Urinary bladder (tissue), 4 donors: ENCODE data around the gene UNC45B. TPM values are rescaled to one million over a fixed set of nuclear protein-coding genes. Genes with fewer than 3 reads are reported as not detected.
"Not testable (repeated sequence)": the region's sequence is repeated elsewhere in the genome, so short reads cannot be mapped to it uniquely, and the experiment has no call there.

Source experiments
- DNase-seq: peaks from one replicate; pipeline ENCODE4 v3.0.0-alpha.2; 2015; ENCODE audit errors: extremely low spot score
- H3K27ac ChIP-seq: one replicate; pipeline ENCODE4 v1.5.1; 2013; ENCODE audit warnings: low read depth, mild to moderate bottlenecking, moderate library complexity
- H3K36me3 ChIP-seq: one replicate; pipeline ENCODE4 v1.6.1; 2013; ENCODE audit warnings: mild to moderate bottlenecking, moderate library complexity; ENCODE audit not compliant: insufficient read depth
- H3K4me1 ChIP-seq: one replicate; pipeline ENCODE4 v1.6.1; 2013; ENCODE audit warnings: mild to moderate bottlenecking, moderate library complexity; ENCODE audit not compliant: insufficient read depth
- H3K4me3 ChIP-seq: one replicate; pipeline ENCODE4 v1.5.1; 2013; ENCODE audit warnings: low read depth, low read length
- WGBS: extraction: QIAGEN DNeasy Blood & Tissue Kit; methylation state at CpG from one replicate; pipeline ENCODE4 v1.1.7; 2013; 5-methylcytosine and 5-hydroxymethylcytosine counted together
- polyA plus RNA-seq: library from polyadenylated mRNA; stranded (reverse); fragments of 200-250 nt; gene quantifications from one replicate; pipeline ENCODE4 v1.2.3, GENCODE V29; 2013
- total RNA-seq: library from RNA; depleted of rRNA; stranded (reverse); fragments of >200 nt; gene quantifications from one replicate; pipeline ENCODE4 v1.2.3, GENCODE V29; 2014
- donor health status: healthy with polysubstance abuse.
- donor health status: healthy.

UNC45B gene
- total and polyA plus RNA-seq, 2 donors: 0.03 to 4.5 TPM

- H3K4me1 ChIP-seq, H3K36me3 ChIP-seq, H3K27ac ChIP-seq: not testable (repeated sequence)
These were observed 3.5 kb downstream of the UNC45B start for GRCh38 chr17:35151080-35151479.

GRCh38 chr17:35152421-35153140 is 5.0 kb downstream of the UNC45B start:
- H3K4me1 ChIP-seq: no peaks in the 10 kb centered on the region
- H3K27ac ChIP-seq: no peak overlapping the region
- WGBS: 53% methylated on average over 13 of the region's 13 CpGs
- DNase-seq: no peak
- no peaks in the 10 kb centered on the region for H3K36me3 ChIP-seq
- no peak overlapping the region for H3K4me3 ChIP-seq

More at GRCh38 chr17:35151080-35151479, 3.5 kb downstream of the UNC45B start:
- DNase-seq, H3K4me3 ChIP-seq: not testable (repeated sequence)
- WGBS: 91% methylated on average over 29 of the region's 29 CpGs

DNA sequence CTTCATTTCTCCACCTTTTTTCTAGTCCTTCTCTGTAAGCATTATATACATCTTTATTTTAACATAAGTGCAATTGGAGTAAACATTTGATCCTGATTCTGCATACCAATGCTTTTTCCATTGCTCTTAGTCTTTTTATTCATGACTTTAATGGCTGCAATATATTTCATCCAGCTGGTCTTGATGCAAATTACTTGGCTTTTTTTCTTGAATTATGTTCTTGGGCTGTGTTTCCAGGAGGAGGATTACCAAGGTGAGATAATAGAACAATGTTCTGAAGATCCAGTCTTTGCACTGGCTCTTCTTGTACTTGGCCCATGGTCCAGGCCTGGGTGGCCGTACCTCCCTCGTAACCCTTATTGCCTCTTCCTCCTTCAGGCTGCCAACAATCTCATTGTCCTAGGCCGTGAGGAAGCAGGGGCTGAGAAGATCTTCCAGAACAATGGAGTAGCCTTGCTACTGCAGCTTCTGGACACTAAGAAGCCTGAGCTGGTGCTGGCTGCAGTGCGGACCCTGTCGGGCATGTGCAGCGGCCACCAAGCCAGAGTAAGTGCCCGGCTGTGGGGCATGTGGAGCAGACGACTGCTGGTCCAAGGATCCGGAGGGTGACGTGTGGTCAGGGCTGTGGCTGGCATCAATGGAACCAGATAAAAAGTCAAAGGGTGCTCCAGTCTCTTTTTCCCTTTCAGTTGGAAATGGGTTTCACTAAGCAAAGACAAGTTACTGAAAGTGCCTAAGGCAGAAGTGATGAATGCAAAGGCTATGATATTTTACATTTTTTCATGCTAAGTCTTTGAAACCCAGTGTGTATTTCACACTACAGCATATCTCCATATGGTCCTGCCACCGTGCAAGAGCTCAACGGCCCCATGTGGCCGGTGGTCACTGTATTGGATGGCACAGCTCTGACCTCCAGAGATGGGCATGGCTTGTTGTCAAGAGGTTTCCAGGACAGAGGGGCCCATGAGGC is 6.9 kb downstream of the UNC45B start:
- H3K36me3 ChIP-seq: no peaks in the 10 kb centered on the region
- no peaks in the 10 kb centered on the region for H3K4me1 ChIP-seq
- WGBS: 82% methylated on average over 13 of the region's 13 CpGs
- no peak for DNase-seq
- no peak overlapping the region for H3K27ac ChIP-seq
- H3K4me3 ChIP-seq: no peak overlapping the region

DNA sequence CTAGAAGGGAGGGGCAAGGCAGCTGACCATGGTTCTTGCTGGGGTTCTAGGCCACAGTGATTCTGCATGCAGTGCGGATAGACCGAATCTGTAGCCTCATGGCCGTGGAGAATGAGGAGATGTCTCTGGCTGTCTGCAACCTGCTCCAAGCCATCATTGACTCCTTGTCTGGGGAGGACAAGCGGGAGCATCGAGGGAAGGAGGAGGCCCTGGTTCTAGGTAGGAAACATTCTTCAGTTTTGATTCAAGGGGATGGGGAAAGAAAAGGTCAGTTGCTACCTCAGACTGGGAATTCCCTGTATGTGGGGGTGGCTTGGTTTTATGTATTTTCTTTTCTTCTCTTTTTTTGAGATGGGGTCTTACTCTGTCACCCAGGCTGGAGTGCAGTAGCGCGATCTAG is 7.6 kb downstream of the UNC45B start:
- no peaks in the 10 kb centered on the region for H3K36me3 ChIP-seq
- no peak overlapping the region for H3K4me3 ChIP-seq
- 94% methylated on average over 7 of the region's 7 CpGs for WGBS
- H3K4me1 ChIP-seq: no peaks in the 10 kb centered on the region
- no peak for DNase-seq
- H3K27ac ChIP-seq: no peak overlapping the region

- Histone ChIP-seq H3K36me3 (no peaks in the 10 kb centered on the region), H3K4me3 (no peak overlapping the region), H3K4me1 (no peaks in the 10 kb centered on the region), H3K27ac (no peak overlapping the region)
- no peak for DNase-seq
- 87% methylated on average over 2 of the region's 2 CpGs for WGBS
These were observed 12.3 kb downstream of the UNC45B start for GRCh38 chr17:35159940-35160339.

DNA sequence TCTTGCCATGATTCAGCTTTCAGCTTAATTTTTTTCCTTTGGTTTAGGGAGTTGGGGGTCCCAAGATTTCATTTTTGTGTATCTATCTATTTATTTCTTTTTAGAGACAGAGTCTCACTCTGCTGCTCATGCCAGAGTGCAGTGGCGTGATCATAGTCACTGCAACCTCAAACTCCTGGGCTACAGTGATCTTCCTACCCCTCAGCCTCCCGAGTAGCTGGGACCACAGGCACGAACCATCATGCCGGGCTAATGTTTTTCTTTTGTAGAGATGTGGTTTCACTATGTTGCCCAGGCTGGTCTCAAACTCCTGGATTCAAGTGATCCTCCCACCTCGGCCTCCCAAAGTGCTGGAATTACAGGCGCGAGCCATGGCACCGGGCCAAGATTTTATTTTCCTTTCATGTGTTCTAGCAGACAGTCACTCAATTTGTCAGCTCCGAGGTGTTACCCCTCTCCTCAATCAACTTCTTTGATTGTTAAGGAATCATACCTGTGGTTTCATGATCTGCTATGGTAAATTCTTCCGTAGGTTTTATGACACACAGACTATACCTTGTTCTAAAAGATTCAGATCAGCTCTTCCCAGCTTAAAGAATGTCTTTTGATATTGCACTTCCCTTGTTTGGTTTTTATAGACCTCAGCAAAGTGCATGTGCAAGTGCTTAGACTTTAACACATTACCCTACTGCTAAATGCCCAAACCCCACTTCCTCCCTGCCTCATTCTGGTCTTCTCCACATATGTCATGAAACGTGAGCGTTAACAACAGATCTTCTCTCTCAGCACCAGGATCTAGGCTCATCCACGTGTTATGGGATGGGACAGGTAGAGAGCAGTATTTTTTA is 13.0 kb downstream of the UNC45B start:
- no peak overlapping the region for H3K27ac ChIP-seq
- H3K36me3 ChIP-seq: no peaks in the 10 kb centered on the region
- DNase-seq: no peak
- no peak overlapping the region for H3K4me3 ChIP-seq
- 73% methylated on average over 13 of the region's 13 CpGs for WGBS
- no peaks in the 10 kb centered on the region for H3K4me1 ChIP-seq

DNA sequence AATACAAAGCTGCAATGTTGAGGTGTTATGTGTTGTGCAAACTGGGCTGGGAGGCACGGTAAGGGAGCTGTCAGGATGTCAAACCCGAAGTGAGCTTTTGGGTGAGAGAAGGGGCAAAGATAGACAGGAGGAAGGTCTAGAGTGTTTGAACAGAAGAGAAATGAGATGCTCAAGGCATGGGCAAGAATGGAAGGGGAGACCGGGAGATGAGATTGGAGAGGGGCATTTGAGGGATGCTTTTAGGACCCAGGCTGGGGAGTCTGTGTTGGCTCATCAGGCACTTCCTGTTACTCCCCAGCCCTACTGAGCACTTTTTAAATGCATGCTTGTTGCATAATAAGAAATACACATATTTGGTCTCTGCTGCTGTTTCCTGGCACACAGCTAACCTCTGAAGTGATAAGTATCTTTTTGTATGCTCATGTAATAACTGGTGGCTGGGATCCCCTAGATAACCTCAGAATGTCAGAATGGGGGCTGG is 13.7 kb downstream of the UNC45B start:
- Histone ChIP-seq H3K27ac (no peak overlapping the region), H3K36me3 (no peaks in the 10 kb centered on the region)

DNA sequence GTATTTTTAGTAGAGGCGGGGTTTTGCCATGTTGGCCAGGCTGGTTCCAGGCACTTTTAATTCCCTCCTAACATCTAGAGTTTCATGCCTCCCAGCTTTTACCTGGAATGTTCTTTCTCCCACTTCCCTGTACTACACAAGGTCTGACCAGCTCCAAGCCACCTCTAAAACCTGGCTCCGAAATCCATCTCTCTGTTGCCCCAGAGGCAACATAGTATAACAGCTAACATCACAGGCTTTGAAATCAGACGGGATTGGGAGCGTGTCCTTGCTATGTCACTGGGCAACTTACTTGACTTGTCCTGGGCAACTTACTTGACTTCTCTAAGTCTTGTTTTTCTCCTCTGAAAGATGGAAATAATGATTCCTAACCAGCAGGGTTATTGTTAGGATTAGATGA is 15.1 kb downstream of the UNC45B start:
- DNase-seq: no peak
- no peak overlapping the region for H3K27ac ChIP-seq
- 86% methylated on average over 4 of the region's 4 CpGs for WGBS
- no peak overlapping the region for H3K4me3 ChIP-seq
- H3K36me3 ChIP-seq: no peaks in the 10 kb centered on the region
- no peaks in the 10 kb centered on the region for H3K4me1 ChIP-seq

More for the DNA sequence above, 13.7 kb downstream of the UNC45B start:
- DNase-seq: no peak
- Histone ChIP-seq H3K4me3 (no peak overlapping the region), H3K4me1 (no peaks in the 10 kb centered on the region)
- WGBS: 70% methylated on average over 3 of the region's 3 CpGs

DNA sequence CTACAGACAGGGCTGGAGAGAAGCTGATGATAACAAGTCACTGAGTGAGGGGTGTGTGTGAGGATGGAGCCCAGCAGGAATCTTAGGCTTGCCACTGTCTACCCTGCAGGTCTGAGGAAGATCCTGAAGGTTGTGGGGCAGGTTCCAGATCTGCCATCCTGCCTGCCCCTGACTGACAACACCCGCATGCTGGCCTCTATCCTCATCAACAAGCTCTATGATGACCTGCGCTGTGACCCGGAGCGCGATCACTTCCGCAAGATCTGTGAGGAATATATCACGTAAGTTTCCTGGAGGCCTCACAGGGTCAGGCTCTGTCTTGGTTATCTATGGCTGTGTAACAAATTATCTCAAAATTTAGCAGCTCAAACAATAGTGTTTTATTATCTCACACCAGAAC is 16.3 kb downstream of the UNC45B start:
- no peaks in the 10 kb centered on the region for H3K36me3 ChIP-seq
- H3K27ac ChIP-seq: no peak overlapping the region
- H3K4me1 ChIP-seq: no peaks in the 10 kb centered on the region
- DNase-seq: no peak
- H3K4me3 ChIP-seq: no peak overlapping the region
- WGBS: 96% methylated on average over 7 of the region's 7 CpGs

DNA sequence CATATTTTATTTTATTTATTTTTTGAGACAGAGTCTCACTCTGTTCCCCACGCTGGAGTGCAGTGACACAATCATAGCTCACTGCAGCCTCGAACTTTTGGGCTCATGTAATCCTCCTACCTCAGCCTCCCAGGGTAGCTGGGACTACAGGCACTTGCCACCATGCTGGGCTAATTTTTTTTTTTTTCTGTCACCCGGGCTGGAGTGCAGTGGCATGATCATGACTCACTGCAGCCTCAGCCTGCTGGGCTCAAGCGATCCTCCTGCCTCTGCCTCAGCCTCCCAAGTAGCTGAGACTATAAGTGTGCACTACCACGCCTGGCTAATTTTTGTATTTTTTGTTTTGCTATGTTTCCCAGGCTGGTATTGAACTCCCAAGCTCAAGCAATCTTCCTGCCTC is 17.1 kb downstream of the UNC45B start:
- Histone ChIP-seq H3K4me3 (no peak overlapping the region), H3K36me3 (no peaks in the 10 kb centered on the region), H3K27ac (no peak overlapping the region), H3K4me1 (no peaks in the 10 kb centered on the region)
- 82% methylated on average over 5 of the region's 5 CpGs for WGBS
- DNase-seq: no peak

GRCh38 chr17:35166526-35166925 is 18.9 kb downstream of the UNC45B start:
- DNase-seq: no peak
- no peaks in the 10 kb centered on the region for H3K36me3 ChIP-seq
- H3K27ac ChIP-seq: no peak overlapping the region
- H3K4me3 ChIP-seq: no peak overlapping the region
- H3K4me1 ChIP-seq: no peaks in the 10 kb centered on the region
- WGBS: 66% methylated on average over 5 of the region's 5 CpGs

DNA sequence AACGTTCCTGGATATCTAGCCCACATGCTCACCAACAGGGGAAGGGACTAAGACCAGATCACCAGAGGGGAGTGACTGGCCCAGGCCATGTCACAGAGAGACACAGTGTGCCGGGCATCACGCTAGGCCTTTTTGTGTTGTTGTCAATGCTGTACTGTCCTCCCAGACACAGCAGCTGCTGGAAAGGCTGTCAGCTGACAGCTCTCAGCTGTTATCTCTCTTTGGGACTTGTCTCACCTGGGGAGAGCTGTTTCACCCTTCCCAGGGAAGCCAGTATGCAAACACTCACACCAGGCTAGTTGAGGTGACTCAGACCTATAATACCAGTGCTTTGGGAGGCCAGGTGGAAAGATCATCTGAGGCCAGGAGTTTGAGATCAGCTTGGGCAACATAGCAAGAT is 19.4 kb downstream of the UNC45B start:
- DNase-seq: no peak
- Histone ChIP-seq H3K4me3 (no peak overlapping the region), H3K27ac (no peak overlapping the region), H3K36me3 (no peaks in the 10 kb centered on the region), H3K4me1 (no peaks in the 10 kb centered on the region)
- 53% methylated on average over 3 of the region's 3 CpGs for WGBS

DNA sequence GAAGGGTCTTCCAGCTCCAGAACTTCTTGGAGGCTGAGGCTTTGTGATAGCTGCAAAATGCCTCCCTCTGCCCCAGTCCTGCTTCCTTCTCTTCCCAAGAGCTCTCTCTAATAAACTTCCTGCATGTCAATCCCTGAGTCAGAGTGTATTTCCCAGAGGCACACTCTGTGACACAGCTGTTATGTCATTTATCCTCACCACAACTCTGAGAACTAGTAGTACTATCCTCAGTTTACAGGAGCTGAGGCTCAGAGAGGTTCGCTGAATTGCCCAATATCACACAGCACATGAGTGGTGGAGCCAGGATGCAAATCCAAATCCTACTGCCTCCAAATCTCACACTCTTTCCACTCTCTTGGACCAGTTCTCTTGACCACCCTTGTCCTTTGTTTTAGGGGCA is 20.0 kb downstream of the UNC45B start:
- Histone ChIP-seq H3K36me3 (no peaks in the 10 kb centered on the region), H3K4me1 (no peaks in the 10 kb centered on the region), H3K4me3 (no peak overlapping the region), H3K27ac (no peak overlapping the region)
- WGBS: 85% methylated on average over 1 of the region's 1 CpG
- DNase-seq: no peak
